Activated B cell treated with CpG ODN at 0.5 μM for 24 hours (primary cell): Measurements from ENCODE around the gene HCN2. TPM values are rescaled to one million over a fixed set of nuclear protein-coding genes. Genes with fewer than 3 reads are reported as not detected.

Experiments used
- ATAC-seq: fragments of 200-7000 bp; cut with Tn5 transposase; one replicate; pipeline ENCODE4 v1.10.0; 2021; ENCODE audit warnings: low read depth, mild to moderate bottlenecking, moderate library complexity
- CTCF ChIA-PET: fragments of 350-600 bp; sonication (Branson Sonifier 250); formaldehyde crosslinking; loops from one replicate; lab custom pipeline; 2021; ENCODE audit warnings: antibody characterized with exemption; lab: Charles Lee
- POLR2A ChIA-PET: fragments of 350-600 bp; sonication (Branson Sonifier 250); formaldehyde crosslinking; loops from one replicate; lab custom pipeline; 2021; ENCODE audit warnings: antibody characterized with exemption; lab: Charles Lee
- DNase-seq: peaks from one replicate; pipeline ENCODE4 v3.0.0; 2022
- H3K27ac Mint-ChIP-seq: one replicate; pipeline ENCODE4 v1.8.0; 2020; ENCODE audit warnings: mixed read lengths
- H3K27me3 Mint-ChIP-seq: one replicate; pipeline ENCODE4 v1.8.0; 2021; ENCODE audit warnings: mixed read lengths
- H3K36me3 Mint-ChIP-seq: one replicate; pipeline ENCODE4 v1.8.0; 2021; ENCODE audit warnings: low read depth, mixed read lengths
- H3K4me1 Mint-ChIP-seq: one replicate; pipeline ENCODE4 v1.8.0; 2021; ENCODE audit warnings: mixed read lengths
- H3K4me3 Mint-ChIP-seq: one replicate; pipeline ENCODE4 v1.8.0; 2020; ENCODE audit warnings: mild to moderate bottlenecking, mixed read lengths
- H3K9me3 Mint-ChIP-seq: one replicate; pipeline ENCODE4 v1.8.0; 2020; ENCODE audit warnings: mixed read lengths
- CTCF ChIP-seq: fragments of 200-600 bp; IDR thresholded peaks from one replicate; pipeline ENCODE4 v1.8.0; 2022; ENCODE audit warnings: antibody characterized with exemption, mild to moderate bottlenecking
- intact Hi-C: fragments of 100-400 bp; cut with micrococcal nuclease; formaldehyde crosslinking; loops from one replicate; pipeline ENCODE4 v1.15.1; 2024
- total RNA-seq: library from RNA; stranded (reverse); gene quantifications from 2 replicates; pipeline ENCODE4 v1.2.3, GENCODE V29; 2022

HCN2 gene
- total RNA-seq, 1 donor from 2014 or later = 0.13 TPM

GRCh38 chr19:543910-544608 lies 45.6 kb upstream of the HCN2 start, which contains the start of gene GZMM:
TSS of gene GZMM (plus strand) at chr19:544053. CDS start at chr19:544072, 19 bp downstream.
- CTCF ChIA-PET = no interaction called here
- H3K4me1 Mint-ChIP-seq = peaks cover 4% of the 10 kb centered on the region
- intact Hi-C loops = no loop called here

GRCh38 chr19:547117-547516 lies 42.6 kb upstream of the HCN2 start:
- DNase-seq = no peak
- Mint-ChIP-seq H3K27me3 (peaks cover 2% of the 10 kb centered on the region), H3K27ac (no peak overlapping the region), H3K36me3 (peaks cover 2% of the 10 kb centered on the region), H3K4me1 (peaks cover 4% of the 10 kb centered on the region), H3K9me3 (no peaks in the 10 kb centered on the region), H3K4me3 (no peak overlapping the region)
- no peak for ATAC-seq
- intact Hi-C loops = no loop called here
- TF ChIP-seq CTCF = no peak
- POLR2A ChIA-PET = no interaction called here
- CTCF ChIA-PET = no interaction called here

More at GRCh38 chr19:543910-544608, 45.6 kb upstream of the HCN2 start, which contains the start of gene GZMM:
- peaks cover 6% of the 10 kb centered on the region for H3K36me3 Mint-ChIP-seq
- H3K9me3 Mint-ChIP-seq = no peaks in the 10 kb centered on the region
- no peak within 1 kb of the TSS for H3K27ac Mint-ChIP-seq
- no peak within 1 kb of the TSS for H3K4me3 Mint-ChIP-seq
- no peak for ATAC-seq
- POLR2A ChIA-PET = no interaction called here
- no peaks in the 10 kb centered on the region for H3K27me3 Mint-ChIP-seq
- no peak for DNase-seq
- no peak for TF ChIP-seq CTCF

DNA sequence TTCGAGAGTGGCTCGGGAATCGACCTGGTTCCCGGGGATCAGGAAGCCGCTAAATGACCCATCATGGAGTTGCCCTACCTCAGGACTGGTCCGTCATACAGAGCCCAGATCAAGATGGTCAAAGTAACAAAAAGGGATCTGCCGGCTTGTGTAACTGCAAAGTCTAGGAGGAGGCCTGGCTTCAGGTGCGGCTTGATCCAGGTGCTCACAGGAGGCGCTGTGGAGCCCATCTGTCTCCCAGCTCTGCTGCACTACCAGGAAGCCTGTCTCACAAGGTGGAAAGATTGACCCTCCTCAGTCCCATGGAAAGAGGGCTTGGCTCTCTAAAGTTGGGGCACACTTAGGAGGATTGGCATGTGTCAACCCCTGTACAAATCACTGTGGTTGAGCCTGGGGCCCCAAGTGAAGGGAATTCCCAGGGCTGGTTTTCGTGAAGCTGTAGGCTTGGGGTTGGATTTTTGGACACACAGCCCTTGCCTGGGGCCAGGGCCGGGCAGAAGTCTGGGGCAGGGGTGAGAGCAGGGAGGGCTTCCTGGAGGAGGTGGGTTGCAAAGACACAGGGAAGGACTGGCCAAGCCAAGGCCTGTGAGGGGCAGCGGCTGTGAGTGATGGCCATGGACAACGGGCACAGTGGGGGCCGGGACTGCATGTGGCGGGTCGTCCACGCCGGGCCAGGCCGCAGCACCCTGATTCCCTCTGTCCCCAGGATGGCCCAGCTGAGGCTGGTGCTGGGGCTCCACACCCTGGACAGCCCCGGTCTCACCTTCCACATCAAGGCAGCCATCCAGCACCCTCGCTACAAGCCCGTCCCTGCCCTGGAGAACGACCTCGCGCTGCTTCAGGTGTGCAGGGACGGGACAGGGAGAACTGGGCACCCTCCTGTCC lies 41.6 kb upstream of the HCN2 start:
- ChIA-PET CTCF (no interaction called here), POLR2A (no interaction called here)
- no peak overlapping the region for H3K27ac Mint-ChIP-seq
- H3K4me3 Mint-ChIP-seq = no peak overlapping the region
- DNase-seq (no peak), ATAC-seq (no peak)
- peaks cover 4% of the 10 kb centered on the region for H3K4me1 Mint-ChIP-seq
- H3K27me3 Mint-ChIP-seq = peaks cover 2% of the 10 kb centered on the region
- H3K9me3 Mint-ChIP-seq = no peaks in the 10 kb centered on the region
- TF ChIP-seq CTCF = no peak
- intact Hi-C loops = no loop called here
- peaks cover 2% of the 10 kb centered on the region for H3K36me3 Mint-ChIP-seq

DNA sequence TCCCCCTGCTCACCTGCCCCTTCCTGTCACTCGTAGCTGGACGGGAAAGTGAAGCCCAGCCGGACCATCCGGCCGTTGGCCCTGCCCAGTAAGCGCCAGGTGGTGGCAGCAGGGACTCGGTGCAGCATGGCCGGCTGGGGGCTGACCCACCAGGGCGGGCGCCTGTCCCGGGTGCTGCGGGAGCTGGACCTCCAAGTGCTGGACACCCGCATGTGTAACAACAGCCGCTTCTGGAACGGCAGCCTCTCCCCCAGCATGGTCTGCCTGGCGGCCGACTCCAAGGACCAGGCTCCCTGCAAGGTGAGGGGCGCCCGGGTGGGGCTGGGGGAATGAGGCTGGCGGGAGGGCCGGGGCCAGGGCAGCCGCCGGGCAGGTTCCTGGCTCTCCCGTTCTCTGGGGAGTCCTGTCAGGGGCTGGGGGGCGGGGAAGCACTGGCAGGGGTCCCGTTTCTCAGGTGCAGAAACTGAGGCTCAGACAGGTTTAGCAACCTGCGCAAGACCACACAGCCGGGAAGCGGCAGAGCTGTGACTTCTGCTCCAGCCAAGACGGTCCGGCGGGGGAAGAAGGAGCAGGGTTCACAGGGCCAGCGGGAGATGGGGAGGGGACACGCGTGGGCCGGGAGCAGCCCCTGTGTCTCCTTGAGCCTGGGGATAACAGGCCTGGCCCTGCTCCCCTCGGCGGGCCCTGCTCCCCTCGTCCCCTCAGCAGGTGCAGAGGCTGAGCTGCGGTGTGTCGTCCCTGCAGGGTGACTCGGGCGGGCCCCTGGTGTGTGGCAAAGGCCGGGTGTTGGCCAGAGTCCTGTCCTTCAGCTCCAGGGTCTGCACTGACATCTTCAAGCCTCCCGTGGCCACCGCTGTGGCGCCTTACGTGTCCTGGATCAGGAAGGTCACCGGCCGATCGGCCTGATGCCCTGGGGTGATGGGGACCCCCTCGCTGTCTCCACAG lies 40.5 kb upstream of the HCN2 start:
- peaks cover 2% of the 10 kb centered on the region for H3K27me3 Mint-ChIP-seq
- H3K9me3 Mint-ChIP-seq = no peaks in the 10 kb centered on the region
- ChIA-PET POLR2A (interaction anchor here (0.6 kb wide), 1 partner anchor 88 kb away, joined by 4 read pairs; no protein-coding TSS in a partner anchor), CTCF (no interaction called here)
- no peaks in the 10 kb centered on the region for H3K36me3 Mint-ChIP-seq
- intact Hi-C loops = no loop called here
- TF ChIP-seq CTCF = no peak
- H3K4me3 Mint-ChIP-seq = no peak overlapping the region
- DNase-seq (no peak), ATAC-seq (no peak)
- no peak overlapping the region for H3K27ac Mint-ChIP-seq
- H3K4me1 Mint-ChIP-seq = no peaks in the 10 kb centered on the region
